GM10266 (cell line): Measurements from ENCODE around the gene TBCC.

Experiments used
- DNase-seq: peaks from one replicate; pipeline ENCODE4 v3.0.0; 2012; ENCODE audit errors: extremely low spot score
- CTCF ChIP-seq: IDR thresholded peaks from 2 replicates; pipeline ENCODE4 v1.5.1; 2012; ENCODE audit warnings: mild to moderate bottlenecking, low read depth; ENCODE audit not compliant: control insufficient read depth, insufficient read depth; ENCODE audit errors: missing control alignments

TBCC gene

GRCh38 chr6:42694586-42694985, 51.3 kb downstream of the TBCC start:
- no peak for TF ChIP-seq CTCF
- no peak for DNase-seq
